HL-60/S4 (cell line): Measurements from ENCODE around the gene SEPTIN12.
"Not testable (repeated sequence)": the region's sequence is repeated elsewhere in the genome, so short reads cannot be mapped to it uniquely, and the experiment has no call there.

ENCODE experiments used
- in situ Hi-C: fragments of 300-500 bp; cut with MboI; formaldehyde crosslinking; loops from 2 replicates; pipeline ENCODE4 v1.14.3; 2022; ENCODE audit warnings: low sequenced_read_pairs

SEPTIN12 gene

DNA sequence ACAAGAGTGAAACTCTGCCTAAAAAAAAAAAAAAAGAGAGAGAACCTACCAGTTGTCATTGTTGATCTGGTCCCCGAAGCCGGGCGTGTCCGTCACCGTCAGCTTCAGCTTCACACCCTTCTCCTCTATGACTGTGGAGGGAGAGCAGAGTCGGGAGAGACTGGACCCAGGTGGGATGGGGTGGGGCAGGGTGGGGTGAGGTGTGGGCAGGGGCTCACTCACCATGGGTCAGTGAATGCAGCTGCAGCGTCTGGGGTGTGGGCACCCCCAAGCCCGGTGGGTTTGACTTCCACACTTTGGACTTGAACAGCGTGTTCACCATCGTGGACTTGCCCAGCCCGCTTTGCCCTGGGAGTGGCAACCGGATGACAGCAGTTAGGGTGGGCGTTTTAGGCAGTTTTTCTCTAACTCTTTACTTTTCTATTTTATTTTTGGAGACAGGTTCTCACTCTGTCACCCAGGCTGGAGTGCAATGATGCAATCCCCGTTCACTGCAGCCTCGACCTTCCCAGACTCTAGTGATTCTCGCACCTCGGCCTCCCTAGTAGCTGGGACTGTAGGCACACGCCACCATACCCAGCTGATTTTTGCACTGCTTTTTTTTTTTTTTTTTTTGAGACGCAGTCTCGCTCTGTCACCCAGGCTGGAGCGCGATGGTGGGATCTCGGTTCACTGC, 2.2 kb downstream of the SEPTIN12 start:
- in situ Hi-C loops: no loop called here

DNA sequence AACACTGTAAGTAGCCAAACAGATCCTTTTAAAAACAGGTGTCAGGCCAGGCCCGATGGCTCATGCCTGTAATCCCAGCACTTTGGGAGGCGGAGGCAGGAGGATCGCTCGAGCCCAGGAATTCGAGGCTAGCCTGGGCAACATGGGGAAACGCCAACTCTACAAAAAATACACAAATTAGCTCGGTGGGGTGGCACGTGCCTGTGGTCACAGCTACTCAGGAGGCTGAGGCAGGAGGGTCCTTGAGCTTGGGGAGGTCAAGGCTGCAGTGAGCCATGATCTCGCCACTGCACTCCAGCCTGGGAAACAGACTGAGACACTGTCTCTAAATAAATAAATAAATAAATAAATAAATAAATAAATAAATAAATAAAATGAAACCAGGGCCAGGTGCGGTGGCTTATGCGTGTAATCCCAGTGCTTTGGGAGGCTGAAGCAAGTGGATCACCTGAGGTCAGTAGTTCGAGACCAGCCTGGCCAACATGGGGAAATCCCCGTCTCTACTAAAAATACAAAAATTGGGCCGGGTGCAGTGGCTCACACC, 3.6 kb downstream of the SEPTIN12 start:
- in situ Hi-C loops: not testable (repeated sequence)

DNA sequence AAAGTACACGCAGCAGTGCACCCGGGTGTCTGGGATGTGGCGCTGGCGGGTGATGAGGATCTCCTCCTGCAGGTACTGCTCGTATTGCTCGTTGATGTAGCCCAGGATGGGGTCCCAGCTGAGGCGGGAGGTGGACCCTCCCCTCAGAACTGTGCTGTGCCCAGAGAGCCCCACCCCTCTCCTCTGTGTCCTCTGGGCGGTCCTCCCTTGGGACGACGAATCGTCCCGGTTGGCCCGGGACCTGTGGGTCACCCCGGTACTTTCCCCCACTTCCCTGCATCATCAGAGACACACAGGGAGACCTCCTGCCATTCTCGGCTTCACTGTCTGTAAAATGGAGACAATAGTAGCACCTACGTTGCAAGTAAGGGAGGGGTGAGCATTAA, 4.2 kb downstream of the SEPTIN12 start:
- in situ Hi-C loops: no loop called here

DNA sequence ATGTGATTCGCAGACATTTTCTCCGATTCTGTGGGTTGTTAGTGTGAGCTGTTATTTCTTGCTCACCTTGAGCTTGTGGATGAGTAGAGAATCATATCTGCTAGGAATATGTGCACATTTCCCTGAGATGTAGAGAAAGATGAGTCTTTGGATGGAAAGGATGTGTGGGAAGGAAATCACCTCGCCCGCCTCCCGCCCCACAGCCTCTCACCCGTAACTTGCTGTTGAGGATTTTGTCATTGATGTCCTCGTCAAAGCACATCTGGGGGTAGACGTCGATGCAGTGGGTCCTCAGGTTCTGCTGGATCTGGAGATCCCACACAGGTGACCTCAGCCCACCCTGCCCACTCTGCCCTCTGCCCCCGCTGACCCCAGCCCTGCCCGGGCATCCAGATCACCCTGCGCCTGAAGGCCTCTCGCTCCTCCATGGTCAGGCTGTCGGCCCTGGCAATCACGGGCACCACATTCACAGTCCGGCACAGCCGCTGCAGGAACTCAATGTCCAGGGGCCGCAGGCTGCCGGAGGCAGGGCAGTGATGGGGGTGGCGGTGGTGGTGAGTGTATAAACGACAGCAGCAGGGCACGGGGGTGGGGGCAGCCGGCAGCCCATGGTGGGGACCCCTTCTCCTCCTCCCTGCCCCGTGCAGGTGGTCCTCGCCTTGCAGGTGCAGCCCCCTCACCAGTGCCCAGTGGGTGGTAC, 4.7 kb downstream of the SEPTIN12 start:
- in situ Hi-C loops: no loop called here

DNA sequence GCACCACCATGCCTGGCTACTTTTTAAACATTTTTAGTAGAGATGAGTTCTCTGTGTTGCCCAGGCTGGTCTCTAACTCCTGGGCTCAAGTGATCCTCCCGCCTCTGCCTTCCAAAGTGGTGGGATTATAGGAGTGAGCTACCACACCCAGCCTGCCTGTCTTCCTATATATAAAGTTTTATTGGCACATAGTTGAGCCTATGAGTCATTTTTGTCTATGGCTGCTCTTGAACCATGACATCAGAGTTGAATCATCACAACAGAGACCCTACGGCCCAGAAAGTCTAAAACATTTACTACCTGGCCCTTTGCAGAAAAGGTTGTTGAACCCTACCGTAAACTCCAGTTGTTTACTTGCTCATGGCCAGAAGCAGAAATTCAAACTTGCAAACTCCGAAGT, 7.9 kb downstream of the SEPTIN12 start:
- in situ Hi-C loops: no loop called here

DNA sequence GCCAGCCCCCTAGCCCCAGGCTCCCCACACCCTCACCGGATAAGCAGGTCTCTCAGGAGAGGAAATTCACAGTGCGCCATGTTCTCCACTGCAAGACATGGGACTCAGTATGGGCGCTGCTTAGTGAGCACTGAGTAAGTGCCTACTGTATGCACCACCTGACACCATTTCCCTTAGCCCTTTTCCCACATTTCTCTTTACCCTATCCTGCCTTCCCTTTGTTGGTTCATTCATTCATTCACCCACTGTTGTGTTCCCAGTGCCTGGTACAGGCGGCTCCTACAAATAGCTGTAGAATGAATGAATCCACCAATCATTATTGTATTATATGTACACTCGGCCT, 10.1 kb downstream of the SEPTIN12 start:
- in situ Hi-C loops: no loop called here

DNA sequence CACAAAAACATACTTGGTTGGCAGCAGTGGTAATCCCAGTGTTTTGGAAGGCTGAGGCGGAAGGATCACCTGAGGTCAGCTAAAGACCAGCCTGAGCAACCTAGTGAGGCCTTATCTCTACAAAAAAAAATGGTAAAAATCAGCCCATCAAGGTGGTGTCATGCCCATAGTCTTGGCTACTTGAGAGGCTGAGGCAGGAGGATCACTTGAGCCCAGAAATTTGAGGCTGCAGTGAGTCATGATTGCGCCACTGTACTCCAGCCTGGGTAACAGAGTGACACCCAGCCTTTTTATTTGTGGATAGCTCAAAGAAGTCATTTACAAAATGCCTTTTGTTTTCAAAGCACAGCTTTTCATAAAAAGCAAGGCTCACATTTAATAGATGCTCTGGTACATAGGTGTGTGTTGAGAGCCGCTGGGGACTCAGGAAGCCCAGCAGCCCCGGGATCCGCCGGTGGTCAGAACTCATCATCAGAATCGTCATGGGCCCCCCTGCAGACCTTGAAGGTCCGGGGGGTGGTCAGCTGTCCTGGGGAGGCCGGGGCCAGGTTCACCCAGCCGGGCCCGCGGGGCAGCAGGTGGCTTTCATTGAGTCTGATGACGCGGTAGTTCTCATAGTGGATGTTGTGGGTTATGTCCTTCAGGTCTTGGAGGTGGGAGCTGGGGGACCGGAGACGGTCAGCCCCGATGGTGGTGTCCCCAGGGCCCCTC, 10.7 kb downstream of the SEPTIN12 start:
- in situ Hi-C loops: no loop called here

DNA sequence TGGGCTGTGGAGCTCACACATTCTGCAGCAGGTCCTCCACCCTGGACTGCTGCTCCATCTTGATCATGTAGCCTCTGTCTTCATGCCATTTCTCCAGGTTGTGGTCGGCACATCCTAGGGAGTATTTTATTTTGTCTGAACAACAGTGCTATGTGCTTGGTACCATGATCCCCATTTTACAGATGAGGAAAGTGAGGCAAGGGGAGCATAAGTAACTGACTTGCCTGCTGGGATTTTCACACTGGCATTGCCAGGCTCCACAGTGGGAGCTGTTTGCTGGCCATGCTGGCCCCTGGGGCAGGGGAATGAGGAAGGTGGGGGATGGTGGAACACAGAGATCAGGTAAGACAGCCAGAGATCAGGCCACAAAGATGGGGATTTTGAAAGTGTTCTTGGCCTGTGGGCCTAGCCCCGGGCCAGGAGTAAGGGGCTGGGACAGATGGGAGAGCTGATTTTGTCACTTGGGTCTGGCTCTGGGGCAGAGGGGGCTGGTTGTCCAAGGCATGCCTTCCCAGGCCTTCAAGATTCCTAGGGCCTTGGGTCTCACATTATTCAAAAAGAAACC, 11.9 kb downstream of the SEPTIN12 start:
- in situ Hi-C loops: no loop called here

DNA sequence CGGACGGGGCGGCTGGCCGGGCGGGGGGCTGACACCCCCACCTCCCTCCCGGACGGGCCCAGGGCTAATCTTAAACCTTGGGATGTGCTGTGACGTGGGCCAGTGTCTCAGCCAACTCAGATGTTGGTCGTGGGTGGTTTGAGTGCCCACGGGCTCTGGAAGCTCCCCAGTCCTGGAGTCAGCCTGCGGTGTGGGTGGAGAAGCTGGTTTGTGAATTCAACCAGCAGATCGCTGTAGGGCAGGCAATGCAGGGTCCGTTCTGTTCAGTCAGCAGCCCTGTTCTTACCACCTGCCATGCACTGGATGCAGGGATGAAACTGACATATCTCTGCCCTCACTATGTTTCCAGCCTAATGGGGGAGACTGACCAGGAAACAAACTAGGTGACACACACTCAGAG, 13.1 kb downstream of the SEPTIN12 start:
- in situ Hi-C loops: no loop called here

DNA sequence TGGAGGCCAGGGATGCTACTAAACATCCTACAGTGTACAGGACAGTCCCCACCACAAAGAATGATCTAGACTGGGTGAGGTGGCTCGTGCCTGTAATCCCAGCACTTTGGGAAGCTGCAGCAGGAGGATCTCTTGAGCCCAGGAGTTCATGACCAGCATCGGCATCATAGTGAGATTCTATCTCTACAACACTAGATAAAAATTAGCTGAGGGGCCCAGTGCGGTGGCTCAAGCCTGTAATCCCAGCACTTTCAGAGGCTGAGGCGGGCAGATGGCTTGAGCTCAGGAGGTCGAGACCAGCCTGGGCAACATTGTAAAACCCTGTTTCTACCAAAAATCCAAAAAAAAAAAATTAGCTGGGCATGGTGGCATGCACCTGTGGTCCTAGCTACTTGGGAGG, 15.8 kb downstream of the SEPTIN12 start:
- in situ Hi-C loops: no loop called here

DNA sequence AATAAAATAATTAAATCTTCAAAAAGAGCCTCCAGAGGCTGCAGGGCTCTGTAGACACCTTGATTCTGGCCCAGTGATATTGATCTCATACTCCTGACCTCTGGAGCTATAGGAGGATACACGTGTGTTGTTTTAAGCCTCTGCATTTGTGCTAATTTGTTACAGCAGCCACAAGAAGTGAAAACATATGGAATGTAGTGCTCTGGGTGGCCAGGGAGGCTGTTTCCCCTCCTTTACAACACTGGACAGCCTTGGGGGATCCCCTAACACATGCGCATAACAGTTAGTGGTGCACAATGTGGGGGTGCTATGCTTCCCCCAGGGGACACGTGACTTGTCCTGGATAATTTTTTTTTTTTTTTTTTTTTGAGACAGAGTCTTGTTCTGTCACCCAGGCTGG, 16.5 kb downstream of the SEPTIN12 start:
- in situ Hi-C loops: no loop called here

DNA sequence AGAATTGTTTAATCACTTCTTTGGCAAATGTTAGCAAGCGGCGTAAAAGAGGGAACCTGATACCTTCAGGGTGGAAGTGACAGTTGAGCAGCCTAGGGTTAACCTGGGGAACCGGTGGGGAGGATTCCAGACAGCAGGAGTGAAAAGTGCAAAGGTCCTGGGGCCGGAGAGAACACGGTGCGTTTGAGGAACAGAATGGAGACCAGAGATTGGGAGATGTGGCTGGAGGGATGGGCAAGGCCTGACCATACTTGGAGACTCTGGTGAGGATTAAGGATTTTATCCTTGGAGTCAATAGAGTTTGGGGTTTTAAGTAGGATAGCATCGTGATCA, 18.9 kb downstream of the SEPTIN12 start:
- in situ Hi-C loops: no loop called here

DNA sequence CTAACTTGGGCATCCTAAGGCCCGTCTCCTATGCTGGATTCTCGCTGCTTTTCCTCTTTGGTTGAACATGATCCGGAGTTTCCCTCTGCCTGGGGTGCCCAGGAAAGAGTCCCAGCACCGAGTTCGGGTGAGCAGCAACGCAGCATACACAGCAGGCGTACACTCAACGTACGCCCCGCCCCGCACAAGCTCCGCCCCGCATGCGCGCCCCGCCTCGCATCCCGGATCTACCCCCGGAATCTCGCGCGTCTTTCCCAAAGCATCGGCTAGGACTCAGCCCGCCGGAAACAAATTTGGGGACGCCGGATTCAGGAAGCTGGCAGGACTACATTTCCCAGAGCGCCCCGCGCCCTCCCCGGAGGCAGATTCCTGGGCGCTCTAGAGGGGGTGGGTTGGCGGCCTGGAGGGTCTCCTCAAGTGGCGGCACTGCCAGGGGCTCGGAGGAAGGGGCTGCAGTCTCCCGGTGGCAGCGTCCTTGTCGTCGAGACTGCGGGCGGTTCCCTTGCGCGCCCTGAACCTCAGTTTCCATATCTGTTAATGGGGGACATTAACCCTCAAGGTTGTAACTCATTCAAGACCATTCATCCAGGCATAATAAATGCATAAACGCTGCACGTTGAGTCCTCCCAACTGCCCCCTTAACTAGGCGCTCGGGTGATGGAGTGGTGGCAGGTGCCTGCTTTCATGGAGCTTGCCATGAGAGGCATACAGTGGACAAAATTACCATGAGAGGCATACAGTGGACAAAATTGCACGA, 19.4 kb downstream of the SEPTIN12 start:
- in situ Hi-C loops: no loop called here

DNA sequence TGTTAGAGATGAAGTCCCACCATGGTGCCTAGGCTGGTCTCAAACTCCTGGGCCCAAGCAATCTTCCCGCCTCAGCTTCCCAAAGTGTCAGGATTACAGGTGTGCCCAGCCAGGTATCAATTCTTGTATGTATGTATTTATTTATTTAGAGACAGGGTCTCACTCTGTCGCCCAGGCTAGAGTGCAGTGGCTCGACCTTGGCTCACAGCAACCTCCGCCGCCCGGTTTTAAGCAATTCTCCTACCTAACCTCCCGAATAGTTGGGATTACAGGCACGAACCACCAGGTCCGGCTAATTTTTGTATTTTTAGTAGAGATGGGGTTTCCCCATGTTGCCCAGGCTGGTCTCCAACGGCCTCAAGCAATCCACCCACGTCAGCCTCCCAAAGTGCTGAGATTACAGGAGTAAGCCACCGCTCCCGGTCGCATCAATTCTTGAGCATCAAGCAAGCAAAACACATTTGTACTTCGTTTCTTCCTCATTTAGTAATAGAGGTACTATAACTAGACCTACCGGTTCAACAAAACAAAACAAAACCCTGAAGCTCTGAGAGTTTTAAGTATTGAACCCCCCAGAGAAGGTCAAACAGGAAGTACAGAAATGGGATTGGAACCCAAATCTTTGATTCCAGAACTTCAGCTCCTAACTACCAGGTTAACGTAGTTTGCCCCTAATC, 20.1 kb downstream of the SEPTIN12 start:
- in situ Hi-C loops: no loop called here

DNA sequence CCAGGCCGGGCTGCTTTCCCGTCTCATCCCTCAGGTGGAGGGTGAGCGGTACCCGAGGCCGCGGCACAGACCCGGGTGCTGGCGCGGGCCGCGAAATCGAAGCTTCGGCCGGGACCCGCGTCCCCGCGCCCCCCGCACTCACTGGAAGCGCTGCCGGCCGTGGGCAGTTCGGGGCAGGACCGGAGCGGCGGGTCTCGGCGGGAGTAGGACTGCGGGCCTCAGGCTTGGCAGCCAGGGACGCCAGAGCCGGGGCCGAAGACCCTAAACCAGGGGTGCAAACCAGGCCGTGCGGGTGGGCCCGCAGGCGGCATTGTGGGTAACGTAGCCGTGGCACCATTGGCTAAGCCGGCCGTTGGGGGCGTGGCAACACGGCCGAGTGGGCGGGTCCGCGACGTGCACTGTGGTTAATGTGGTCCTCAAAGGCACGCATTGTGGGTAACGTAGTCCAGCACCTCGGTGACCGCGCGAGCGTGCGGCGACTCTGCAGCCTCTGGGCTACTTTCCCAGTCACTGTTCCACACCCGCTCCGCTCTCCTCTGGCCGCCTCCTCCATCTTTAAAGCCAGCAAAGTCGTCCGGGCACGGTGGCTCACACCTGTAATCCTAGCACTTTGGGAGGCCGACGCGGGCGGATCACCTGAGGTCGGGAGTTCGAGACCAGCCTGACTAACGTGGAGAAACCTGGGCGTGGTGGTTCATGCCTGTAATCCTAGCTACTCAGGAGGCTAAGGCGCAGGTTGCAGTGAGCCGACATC, 21.1 kb downstream of the SEPTIN12 start, which contains the start of gene ZNF500:
Gene ZNF500 (minus strand): TSS at position 288 of the 754 bp plus-strand sequence. CDS start 1,184 bp downstream, outside the sequence.
- in situ Hi-C loops: no loop called here

DNA sequence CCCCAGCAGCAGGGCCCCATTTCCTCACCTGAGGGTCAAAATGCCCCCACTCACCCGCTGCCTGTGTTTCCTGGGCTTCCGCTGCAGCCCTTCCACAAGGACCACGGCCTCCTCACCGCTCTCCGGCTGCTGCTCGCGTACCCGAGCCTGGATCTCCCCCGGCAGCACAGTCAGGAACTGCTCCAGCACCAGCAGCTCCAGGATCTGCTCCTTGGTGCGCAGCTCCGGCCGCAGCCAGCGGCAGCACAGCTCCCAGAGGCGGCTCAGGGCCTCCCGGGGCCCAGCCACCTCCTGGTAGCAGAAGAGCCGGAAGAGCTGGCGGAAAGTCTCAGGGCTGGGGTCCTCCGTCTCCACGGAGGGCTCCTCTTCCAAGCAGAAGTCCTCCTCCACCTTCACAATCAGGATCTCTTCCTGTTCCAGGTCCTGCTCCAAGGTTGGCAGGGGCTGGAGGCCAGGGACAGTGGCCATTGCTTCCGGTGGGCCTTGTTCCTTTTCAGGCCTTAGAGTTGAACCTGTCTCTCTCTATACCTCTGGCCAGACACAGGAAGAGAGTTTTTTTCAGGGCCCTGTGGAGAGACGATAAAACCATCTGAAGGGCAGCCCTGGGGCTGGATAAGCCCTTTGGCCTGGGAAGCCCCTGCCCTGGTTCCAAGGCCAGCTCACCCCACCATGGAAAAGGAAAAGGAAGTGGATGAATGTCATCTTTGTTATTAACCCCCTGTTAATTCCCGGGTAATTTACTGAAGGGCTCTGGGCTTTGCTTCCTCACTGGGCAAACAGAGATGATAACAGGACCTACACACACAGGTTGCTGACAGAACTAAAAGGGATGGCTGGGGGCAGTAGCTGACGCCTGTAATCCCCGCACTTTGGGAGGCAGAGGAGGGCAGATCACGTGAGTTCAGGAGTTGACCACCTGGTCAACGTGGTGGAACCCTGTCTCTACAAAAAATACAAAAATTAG, 22.4 kb downstream of the SEPTIN12 start:
- in situ Hi-C loops: no loop called here

DNA sequence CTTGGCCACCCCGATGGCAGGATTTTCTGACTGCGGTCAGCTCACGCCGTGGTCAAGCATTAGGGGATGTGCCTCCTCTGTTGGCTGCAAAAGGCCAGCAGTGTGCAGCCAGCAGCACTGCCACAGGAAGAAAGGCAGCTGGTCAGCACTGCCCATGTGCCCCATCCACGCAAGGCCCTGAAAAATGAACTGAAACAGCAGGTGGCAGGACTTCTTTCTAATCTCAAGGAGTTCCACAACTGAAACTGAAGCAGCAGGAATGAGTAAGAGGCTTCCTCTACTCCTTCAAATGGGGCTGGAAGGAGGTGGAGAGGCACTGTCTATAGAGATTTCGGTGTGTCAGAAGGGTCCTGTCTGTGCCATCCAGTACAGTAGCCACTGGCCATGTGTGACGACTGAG, 24.4 kb downstream of the SEPTIN12 start:
- in situ Hi-C loops: no loop called here

DNA sequence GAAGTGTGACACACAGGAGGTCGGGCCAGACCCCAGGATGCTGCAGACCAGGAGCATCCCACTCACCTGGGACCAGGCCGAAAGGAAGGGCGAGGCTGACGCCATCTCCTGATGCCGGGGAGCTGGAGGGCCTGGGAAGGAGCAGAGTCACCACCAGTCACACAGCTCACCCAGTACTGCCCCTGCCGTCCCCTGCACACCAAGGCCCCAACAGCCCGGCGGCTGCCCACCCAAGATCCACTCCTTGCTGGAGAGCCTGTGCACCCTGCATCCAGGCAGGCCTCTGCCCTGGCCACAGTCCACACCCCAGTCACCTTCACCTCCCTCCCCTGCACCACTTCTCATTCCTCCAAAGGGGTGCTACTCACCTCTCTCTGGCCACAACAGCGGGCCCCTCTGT, 25.9 kb downstream of the SEPTIN12 start:
- in situ Hi-C loops: no loop called here
